ENCODE data around the gene ABCG1.

DNA sequence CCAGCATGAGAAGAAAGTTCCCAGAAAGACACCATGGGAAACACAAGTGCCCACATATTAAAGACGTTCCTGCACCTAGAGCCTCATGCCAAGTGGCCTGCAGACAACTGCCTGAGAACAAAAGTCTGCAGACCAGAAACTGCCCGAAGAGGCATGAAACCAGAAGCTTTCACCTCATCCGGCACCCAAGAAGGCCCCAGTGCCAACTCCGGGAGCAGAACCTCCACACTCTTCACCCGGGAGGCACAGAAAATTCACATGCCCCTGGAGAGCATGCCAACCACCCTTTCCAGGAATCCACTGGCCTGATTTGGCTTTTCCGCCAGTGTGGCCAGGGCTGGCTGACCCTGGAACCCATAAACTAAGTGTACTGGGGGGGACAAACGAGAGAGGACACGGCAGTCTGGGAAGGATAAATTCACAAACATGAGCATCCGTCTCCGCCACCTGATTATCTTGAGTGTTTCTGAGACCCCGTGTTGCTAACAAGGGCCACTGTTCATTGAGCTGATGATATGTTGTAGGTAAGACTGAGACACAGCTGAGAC lies 125.1 kb downstream of the ABCG1 start:
- TF ChIP-seq, protein P1, sequence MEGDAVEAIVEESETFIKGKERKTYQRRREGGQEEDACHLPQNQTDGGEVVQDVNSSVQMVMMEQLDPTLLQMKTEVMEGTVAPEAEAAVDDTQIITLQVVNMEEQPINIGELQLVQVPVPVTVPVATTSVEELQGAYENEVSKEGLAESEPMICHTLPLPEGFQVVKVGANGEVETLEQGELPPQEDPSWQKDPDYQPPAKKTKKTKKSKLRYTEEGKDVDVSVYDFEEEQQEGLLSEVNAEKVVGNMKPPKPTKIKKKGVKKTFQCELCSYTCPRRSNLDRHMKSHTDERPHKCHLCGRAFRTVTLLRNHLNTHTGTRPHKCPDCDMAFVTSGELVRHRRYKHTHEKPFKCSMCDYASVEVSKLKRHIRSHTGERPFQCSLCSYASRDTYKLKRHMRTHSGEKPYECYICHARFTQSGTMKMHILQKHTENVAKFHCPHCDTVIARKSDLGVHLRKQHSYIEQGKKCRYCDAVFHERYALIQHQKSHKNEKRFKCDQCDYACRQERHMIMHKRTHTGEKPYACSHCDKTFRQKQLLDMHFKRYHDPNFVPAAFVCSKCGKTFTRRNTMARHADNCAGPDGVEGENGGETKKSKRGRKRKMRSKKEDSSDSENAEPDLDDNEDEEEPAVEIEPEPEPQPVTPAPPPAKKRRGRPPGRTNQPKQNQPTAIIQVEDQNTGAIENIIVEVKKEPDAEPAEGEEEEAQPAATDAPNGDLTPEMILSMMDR (IDR thresholded peaks at IDR 0.05): no peak
- TF ChIP-seq POLR2A (IDR thresholded peaks at IDR 0.05) (no peak), POLR2AphosphoS5 (IDR thresholded peaks at IDR 0.05) (no peak), EP300 (IDR thresholded peaks at IDR 0.05) (no peak)

Data from suprapubic skin (tissue), 4 donors.